ENCODE results near the gene POU6F2.

Gene POU6F2

DNA sequence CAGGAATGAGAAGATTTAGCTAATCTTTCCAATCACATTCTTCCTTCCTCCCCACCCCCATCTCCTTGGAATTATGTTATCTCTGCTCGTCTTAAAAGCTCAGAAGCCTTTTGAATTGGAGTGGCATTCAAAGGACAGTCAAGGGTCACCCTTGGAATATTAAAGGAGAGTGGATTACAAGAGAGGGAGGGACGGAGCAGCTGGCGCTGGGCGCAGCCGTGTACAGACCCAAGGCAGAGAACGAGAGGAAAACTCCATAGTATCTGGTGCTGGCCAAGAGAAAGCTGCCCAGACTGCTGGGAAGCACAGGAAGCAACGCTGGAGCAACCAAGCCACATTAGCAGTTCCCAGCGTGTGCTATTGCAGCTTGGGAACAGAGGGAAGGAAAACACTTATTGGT lies 95.7 kb downstream of the POU6F2 start:
- no peak for DNase-seq

DNA sequence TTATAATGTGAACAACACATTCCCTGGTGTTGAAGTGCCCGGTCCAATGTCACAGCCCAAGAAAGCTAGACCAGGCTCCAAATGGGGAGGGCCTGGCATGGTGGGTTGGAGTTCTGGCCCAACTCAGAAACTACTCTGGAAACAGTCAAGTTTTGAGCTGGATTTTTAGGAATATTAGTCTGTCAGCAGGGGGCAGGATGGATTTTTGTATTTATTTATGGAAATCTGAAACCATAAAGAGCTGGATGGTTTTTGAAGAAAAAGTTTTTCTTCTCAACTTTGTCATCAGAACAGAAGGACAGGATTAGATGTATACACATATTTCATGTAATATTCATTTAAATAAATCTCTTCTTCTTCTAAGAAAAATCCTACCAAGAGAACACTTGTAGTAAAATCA lies 97.5 kb downstream of the POU6F2 start:
- no peak for DNase-seq

GRCh38 chr7:39083781-39084180 lies 106.1 kb downstream of the POU6F2 start:
- DNase-seq = no peak

DNA sequence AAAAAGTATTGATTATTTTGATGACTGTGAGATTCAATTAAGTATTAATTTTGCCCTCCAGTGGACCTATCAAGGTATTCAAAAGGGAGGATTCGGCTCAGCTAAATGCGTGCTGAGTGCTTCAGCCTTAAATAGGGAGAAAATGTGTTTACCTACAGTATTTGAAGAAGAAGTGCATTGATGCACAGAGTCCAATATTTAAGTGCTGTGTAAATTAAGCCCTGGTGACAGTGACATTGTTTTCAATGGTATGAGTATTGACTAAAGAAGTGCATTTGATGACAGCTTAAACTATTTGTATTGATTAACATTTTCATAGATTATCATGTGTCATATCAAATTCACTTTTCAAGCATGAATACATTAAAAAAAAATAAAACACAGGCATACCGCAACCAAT lies 106.6 kb downstream of the POU6F2 start:
- no peak for DNase-seq

DNA sequence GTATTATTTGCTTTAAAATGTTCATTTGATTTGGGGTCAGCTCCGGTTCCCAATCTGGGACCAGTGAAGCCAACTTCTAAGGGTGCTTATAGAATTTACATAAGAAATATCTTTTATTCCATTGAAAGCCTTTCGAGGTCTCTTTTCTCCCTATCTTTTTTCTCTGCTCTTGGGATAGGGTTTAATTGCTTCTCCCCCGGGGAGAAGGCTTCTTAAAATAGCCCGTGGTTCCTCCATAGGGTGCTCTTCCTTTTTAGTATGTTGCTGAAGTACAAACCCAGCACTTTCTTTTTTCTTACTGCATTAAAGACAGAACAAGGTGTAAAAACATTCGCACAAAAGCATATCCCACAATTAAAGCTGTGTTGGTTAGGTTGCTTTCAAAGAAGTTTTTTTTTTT lies 107.5 kb downstream of the POU6F2 start:
- DNase-seq = no peak

- DNase-seq = no peak
Observed at GRCh38 chr7:39085590-39086049, 107.9 kb downstream of the POU6F2 start.

GRCh38 chr7:39086638-39087360 lies 109.1 kb downstream of the POU6F2 start:
- no peak for DNase-seq

GRCh38 chr7:39088730-39089593 lies 111.3 kb downstream of the POU6F2 start:
- no peak for DNase-seq

- no peak for DNase-seq
Observed at GRCh38 chr7:39091145-39091544, 113.4 kb downstream of the POU6F2 start.

- no peak for DNase-seq
Observed at GRCh38 chr7:39091774-39092173, 114.1 kb downstream of the POU6F2 start.

DNA sequence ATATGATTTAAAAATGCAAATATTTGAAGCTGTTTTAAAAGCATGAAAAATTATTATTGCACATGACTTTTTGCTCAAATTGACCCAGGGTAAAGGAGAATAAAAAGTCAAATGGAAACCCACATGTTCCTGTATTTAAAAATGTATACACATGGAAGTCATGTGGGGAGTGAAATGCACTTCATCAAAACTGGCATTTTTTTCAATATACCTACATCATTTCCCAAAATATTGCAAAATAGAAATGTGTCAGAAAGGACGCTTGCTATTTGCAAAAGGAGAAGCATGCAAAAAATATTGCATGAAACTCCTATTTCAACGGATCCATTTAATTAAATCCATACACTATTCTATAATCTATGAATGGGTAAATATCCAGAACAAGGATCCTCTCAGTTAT lies 117.0 kb downstream of the POU6F2 start:
- DNase-seq = no peak

DNA sequence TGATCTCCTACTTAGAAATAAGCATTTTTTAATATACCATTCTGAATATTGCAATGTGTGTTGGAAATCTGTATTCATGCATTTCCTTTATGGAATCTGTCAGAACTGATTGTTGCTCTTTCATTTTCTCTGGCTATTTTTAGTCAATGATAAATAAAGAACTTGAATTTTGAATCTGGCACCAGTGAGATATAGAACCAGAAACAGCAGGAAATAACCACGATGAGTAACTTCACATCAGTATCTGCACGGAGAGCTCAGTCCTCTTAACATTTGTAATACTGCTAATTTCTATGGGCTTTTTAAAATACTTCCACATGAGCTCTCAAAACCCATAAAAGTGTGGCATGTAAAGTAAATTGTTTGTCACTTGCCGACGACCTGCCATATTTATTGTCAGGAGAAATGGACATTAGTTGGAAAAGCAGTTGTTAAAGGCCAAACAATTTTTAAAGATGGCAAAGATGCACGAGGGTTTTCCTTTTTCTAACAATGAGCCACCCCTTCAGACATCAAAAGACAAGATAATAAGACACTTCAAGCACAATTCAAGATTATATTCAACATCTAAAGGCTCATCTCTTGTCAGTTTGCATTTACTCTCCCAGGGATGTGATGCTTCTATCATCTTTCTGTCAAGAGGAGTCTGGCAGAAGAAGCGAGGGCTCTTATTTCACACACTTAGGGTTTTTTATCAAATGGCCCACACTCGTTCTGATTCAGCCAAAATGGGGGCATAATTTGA lies 118.3 kb downstream of the POU6F2 start:
- DNase-seq = no peak

DNA sequence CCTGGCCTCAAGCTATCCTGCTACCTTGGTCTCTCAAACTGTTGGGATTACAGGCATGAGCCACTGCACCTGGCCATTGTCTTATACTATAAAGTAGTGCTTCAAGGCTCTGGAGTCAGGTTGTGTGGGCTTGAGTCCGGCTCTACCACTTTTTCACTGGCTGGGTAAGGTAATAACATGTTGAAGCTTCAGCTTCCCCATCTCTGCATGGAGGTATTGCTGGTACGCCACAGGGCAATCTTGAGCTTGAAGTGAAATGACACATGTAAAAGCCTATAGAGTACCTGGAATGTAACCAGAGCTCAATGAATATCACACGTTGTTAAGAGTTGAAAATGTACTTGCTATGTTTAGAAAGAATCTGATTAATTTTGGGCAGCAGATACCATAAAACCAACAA lies 120.8 kb downstream of the POU6F2 start:
- DNase-seq = no peak

- no peak for DNase-seq
Observed at GRCh38 chr7:39099146-39099545, 121.4 kb downstream of the POU6F2 start.

DNA sequence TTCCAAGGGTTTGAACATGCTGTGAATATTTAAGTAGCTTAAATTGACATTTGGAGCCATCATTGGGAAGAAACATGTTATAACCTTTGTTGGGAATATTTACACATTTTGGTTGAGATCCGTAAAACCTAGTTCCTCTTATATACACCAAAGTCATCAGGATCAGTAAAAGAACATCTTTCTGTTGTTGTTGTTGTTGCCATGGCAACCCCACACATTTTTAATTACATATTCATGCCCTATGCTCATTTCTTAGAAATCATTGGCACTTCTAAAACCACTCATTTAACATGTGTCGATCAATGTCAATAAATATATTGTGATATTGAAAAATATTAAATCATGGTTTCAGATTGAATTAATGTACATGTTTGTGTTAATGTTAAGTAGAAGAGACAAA lies 122.6 kb downstream of the POU6F2 start:
- DNase-seq = no peak

- no peak for DNase-seq
Observed at GRCh38 chr7:39102234-39102633, 124.5 kb downstream of the POU6F2 start.

GRCh38 chr7:39105720-39106119 lies 128.0 kb downstream of the POU6F2 start:
- DNase-seq = no peak

DNA sequence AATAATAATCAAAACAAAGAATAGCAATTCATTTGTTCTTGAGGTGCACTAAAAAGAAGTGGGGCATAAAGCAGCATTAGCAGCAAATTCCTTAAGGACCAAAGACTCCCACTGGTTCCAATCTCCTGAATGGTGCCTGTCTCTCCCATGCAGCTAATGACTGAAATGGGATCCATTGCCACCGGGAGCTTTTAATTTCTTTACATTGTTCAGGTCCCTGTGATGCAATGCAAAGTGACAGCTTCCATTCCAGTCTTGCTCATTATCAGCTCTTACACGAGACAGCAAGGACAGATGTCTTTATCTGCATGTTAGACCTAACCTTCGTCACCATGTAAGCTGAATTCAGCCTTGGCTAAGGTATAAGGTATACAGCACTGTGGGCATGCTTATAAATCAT lies 148.1 kb downstream of the POU6F2 start:
- DNase-seq = no peak

DNA sequence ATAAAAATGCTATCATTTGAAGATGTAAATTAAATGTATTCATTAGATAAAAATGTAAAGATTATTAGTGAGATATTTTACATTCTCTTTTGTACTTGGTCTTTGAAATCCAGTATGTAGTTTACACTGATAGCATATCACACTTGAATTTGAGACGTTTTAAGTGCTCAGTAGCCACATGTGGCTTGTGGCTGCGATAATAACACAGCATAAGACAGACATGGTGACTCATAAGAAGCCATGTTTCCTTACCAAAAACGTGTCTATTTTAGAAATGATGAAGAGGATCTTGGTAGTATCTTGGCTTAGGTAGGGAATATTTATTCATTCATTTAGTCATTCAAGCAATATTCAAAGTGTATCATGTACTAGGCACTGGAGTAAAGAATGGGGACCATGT lies 149.3 kb downstream of the POU6F2 start:
- DNase-seq = no peak

GRCh38 chr7:39128287-39128843 lies 150.7 kb downstream of the POU6F2 start:
- no peak for DNase-seq

DNA sequence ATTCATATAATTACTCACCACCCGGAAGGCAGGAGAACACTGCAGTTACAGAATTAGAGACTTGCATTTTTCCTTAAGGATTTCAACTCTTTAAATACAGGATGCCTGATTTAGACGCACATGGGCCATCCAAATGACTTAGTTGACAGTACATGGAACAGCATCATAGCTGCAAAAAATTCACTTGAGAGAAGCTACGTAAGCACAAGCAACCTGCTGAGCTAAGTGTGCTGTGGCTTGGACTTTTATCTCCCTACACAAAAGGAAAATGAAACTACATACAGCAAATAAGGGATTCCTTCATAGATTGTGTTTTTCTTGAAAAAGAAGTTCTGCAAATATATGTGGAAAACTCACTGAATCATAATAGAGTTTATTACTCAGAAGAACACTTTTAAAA lies 152.6 kb downstream of the POU6F2 start:
- DNase-seq = no peak

GRCh38 chr7:39130857-39131526 lies 153.3 kb downstream of the POU6F2 start:
- DNase-seq = no peak

DNA sequence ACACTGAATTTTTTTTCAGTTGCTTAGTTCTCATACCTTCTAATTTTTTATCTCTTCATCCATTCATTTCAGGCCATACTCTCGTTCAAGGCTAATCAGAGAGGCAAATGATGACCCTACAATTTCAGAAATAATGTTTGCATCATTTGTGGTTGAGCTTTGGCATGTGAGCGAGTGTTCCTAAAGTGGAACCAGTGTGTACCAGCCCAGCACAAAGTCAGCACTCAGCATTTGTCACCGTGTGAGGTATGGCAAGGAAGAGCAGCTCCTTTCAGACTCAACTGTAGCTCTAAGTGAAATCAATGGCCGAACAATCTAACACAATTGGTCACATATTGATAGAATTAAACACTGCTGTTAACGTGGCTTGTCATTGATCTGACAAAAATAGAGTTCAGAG lies 154.6 kb downstream of the POU6F2 start:
- DNase-seq = no peak

Measured in activated effector memory CD4-positive, alpha-beta T cell treated with anti-CD3 and anti-CD28 coated beads, Interleukin-2, amount 50 U/mL, for 16 hours (primary cell).